H1 (cell line): ENCODE results near the gene DDX56. TPM values are rescaled to one million over a fixed set of nuclear protein-coding genes. Genes with fewer than 3 reads are reported as not detected.

Experiments
- POLR2A ChIP-seq, 2 experiments: IDR thresholded peaks; 1 replicate in 1 of 2; 2 replicates in 1 of 2; pipeline ENCODE4 v1.6.1; 2011; ENCODE audit warnings: low read depth in 2 of 2, low read length in 2 of 2, mild to moderate bottlenecking in 2 of 2; ENCODE audit errors: control extremely low read depth in 1 of 2
- polyA plus RNA-seq, 7 experiments: library from polyadenylated mRNA; depleted of rRNA in 3 of 7; stranded (reverse) in 5 of 7; unstranded in 2 of 7; fragments of >200 nt in 5 of 7; fragments of 200-250 nt in 2 of 7; gene quantifications; 1 replicate in 5 of 7; 2 replicates in 1 of 7; 4 replicates in 1 of 7; pipeline versions ENCODE4 v1.2.1 to v1.2.3, GENCODE V29; 2011 to 2013; ENCODE audit warnings: missing spikeins in 2 of 7, mixed read lengths in 2 of 7
- total RNA-seq: library from RNA; stranded (reverse); fragmentation: NEBNext Ultra II Directional; extraction: Animal tissue kit (Norgen Biotek cat#: 25700); gene quantifications from 2 replicates; pipeline ENCODE4 v1.2.1, GENCODE V29; 2021
- TF ChIP-seq, protein P1 (sequence below): fragments of 300-600 bp; sonication (generic); IDR thresholded peaks from 2 replicates; pipeline ENCODE4 v1.7.1; 2012; ENCODE audit warnings: low read length, moderate library complexity, mild to moderate bottlenecking, inconsistent platforms; ENCODE audit not compliant: insufficient replicate concordance

DDX56 gene
- total and polyA plus RNA-seq, 2 of the 8 experiments (the other 6 are each of a cell fraction or from before 2014, with no cell fraction given): 56.9 to 81.6 TPM

DNA sequence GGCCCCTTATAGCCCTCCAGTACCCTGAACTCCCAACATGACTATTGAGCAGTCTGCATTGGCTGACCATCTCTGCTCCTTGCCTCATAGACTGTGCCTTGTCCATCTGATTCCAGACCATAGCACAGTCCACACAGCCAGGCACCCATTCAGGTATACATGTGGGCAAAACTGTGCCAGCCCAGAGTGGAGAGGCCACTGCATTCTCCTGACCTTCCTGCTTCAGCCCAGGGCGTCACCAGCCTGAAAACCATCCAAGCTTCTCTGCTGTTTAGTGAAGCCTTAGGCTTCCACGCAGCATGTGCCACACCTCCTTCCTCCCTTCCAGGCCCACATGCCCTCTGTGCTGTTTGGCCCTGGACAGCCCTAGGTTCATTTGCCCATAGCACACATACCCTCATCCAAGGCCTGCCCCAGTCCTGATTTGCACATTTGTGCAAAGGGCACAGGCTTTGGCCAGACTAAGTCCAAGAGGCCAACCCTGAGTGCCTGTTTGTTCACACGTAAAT lies 10.5 kb downstream of the DDX56 start (continued):
- TF ChIP-seq, protein P1, sequence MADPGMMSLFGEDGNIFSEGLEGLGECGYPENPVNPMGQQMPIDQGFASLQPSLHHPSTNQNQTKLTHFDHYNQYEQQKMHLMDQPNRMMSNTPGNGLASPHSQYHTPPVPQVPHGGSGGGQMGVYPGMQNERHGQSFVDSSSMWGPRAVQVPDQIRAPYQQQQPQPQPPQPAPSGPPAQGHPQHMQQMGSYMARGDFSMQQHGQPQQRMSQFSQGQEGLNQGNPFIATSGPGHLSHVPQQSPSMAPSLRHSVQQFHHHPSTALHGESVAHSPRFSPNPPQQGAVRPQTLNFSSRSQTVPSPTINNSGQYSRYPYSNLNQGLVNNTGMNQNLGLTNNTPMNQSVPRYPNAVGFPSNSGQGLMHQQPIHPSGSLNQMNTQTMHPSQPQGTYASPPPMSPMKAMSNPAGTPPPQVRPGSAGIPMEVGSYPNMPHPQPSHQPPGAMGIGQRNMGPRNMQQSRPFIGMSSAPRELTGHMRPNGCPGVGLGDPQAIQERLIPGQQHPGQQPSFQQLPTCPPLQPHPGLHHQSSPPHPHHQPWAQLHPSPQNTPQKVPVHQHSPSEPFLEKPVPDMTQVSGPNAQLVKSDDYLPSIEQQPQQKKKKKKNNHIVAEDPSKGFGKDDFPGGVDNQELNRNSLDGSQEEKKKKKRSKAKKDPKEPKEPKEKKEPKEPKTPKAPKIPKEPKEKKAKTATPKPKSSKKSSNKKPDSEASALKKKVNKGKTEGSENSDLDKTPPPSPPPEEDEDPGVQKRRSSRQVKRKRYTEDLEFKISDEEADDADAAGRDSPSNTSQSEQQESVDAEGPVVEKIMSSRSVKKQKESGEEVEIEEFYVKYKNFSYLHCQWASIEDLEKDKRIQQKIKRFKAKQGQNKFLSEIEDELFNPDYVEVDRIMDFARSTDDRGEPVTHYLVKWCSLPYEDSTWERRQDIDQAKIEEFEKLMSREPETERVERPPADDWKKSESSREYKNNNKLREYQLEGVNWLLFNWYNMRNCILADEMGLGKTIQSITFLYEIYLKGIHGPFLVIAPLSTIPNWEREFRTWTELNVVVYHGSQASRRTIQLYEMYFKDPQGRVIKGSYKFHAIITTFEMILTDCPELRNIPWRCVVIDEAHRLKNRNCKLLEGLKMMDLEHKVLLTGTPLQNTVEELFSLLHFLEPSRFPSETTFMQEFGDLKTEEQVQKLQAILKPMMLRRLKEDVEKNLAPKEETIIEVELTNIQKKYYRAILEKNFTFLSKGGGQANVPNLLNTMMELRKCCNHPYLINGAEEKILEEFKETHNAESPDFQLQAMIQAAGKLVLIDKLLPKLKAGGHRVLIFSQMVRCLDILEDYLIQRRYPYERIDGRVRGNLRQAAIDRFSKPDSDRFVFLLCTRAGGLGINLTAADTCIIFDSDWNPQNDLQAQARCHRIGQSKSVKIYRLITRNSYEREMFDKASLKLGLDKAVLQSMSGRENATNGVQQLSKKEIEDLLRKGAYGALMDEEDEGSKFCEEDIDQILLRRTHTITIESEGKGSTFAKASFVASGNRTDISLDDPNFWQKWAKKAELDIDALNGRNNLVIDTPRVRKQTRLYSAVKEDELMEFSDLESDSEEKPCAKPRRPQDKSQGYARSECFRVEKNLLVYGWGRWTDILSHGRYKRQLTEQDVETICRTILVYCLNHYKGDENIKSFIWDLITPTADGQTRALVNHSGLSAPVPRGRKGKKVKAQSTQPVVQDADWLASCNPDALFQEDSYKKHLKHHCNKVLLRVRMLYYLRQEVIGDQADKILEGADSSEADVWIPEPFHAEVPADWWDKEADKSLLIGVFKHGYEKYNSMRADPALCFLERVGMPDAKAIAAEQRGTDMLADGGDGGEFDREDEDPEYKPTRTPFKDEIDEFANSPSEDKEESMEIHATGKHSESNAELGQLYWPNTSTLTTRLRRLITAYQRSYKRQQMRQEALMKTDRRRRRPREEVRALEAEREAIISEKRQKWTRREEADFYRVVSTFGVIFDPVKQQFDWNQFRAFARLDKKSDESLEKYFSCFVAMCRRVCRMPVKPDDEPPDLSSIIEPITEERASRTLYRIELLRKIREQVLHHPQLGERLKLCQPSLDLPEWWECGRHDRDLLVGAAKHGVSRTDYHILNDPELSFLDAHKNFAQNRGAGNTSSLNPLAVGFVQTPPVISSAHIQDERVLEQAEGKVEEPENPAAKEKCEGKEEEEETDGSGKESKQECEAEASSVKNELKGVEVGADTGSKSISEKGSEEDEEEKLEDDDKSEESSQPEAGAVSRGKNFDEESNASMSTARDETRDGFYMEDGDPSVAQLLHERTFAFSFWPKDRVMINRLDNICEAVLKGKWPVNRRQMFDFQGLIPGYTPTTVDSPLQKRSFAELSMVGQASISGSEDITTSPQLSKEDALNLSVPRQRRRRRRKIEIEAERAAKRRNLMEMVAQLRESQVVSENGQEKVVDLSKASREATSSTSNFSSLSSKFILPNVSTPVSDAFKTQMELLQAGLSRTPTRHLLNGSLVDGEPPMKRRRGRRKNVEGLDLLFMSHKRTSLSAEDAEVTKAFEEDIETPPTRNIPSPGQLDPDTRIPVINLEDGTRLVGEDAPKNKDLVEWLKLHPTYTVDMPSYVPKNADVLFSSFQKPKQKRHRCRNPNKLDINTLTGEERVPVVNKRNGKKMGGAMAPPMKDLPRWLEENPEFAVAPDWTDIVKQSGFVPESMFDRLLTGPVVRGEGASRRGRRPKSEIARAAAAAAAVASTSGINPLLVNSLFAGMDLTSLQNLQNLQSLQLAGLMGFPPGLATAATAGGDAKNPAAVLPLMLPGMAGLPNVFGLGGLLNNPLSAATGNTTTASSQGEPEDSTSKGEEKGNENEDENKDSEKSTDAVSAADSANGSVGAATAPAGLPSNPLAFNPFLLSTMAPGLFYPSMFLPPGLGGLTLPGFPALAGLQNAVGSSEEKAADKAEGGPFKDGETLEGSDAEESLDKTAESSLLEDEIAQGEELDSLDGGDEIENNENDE: no peak
- TF ChIP-seq POLR2A (IDR thresholded peaks at IDR 0.05; ENCODE audit: control extremely low read depth in 1 of 2, low read depth in 2 of 2, low read length in 2 of 2): peak; percentile 16 to 51
